GM18519 (cell line): ENCODE results near the gene EPHA6.
A peak's percentile ranks its signal among the peaks of the same experiment; 100 is the strongest.

ENCODE experiments used
- ATAC-seq: cut with Tn5 transposase; IDR thresholded peaks from one replicate; pipeline ENCODE4 v1.9.1; 2021; ENCODE audit warnings: mild to moderate bottlenecking, moderate library complexity; ENCODE audit not compliant: unreplicated experiment, low FRiP score

EPHA6 gene

DNA sequence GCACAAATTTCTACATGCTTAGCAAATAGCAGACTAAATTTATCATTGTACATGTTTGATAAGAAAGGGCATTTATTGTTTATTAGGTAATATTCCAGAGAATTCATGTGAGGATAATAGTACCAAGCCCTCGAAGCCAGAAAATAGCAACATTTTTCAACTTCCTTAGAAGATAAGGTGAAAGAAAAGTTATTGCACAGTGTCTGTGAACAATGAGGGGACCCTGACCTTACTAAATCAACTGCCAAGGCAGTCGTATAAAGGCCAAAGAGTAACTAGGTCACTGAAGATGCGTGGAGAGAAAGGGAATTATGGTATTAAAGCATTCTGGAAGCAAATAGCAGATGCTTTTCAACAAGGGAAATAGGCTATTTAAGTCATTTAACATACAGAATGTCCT lies 929.9 kb downstream of the EPHA6 start:
- no peak for ATAC-seq

DNA sequence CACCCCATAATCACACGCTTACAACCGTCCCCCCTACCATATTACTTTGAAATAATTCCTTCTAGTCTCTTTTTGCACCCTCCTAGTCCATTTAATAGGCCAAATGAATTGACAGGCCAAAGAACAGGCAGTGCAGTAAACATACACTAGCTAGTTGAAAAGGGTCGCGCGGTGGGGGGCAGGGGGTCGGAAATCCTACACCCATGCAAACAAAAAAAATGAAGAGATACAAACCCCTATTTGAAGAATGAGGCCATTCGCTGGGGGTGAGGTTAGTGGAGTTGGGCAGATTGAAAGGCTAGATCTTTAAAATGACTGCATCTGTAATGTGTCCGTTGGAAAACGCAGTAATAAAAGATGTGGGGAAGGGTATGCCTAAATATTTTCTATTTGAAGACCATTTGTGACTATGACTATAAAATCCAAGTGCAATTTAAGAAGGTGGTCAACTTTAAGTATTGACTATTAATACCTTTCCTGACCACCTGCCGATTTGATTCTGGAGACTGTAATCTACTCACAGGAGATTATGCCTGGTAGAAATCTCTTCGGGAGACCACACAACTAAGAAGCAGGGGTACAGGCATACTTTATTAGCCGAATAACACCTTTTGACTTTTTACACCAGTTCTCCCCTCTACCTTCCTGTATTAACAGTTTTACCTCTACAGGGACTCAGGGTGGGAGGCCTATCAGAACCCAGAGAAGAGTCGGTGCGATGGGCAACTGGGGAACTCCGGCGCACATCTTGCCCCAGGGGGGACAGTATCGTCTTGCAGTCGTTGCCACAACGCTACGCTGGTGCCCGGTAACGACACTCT lies 949.4 kb downstream of the EPHA6 start:
- peak; percentile 2 for ATAC-seq

DNA sequence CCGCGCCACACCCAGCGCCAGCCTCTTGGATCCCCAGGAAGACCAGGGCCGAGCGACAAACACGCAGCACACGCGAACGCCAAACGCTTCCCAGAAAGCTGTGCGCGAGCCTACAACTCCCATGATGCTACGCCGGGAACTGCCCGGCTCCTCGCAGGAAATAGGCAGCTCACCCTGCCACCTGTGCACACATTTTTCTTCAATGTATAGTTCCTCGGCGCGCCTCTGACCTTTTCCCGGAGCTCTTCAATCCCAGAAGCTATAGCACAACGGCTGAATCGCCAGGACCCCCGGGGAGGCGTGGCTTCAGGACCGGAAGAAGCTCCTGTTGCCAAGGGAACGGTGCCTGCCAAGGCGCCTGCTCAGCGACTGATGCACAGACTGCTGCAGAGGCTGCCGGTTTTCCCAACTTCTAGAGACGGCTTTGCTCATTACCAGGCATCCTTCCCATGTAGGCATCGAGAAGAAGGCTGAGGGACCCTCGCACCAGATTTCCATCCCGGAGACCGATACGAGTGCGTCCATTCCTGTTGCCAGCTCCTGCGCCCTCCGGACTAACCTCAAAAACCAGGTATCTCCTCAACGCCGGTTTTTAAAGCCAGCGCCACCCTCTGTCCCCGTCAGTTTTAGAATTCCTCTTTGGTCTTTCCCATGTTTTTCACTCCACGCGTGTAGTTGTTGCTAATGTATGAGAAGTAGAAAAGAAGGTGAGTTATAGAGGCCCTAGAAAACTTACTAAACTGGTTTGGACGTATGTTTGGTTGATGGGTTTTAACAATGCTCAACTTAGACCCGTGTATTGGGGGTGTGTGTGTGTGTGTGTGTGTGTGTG lies 950.2 kb downstream of the EPHA6 start, which contains the start of gene ARL6:
Gene ARL6, plus strand, starts transcription at position 352 of the 832 bp plus-strand sequence. CDS start 3,350 bp downstream, outside the sequence.
- peak; percentile 87 for ATAC-seq

DNA sequence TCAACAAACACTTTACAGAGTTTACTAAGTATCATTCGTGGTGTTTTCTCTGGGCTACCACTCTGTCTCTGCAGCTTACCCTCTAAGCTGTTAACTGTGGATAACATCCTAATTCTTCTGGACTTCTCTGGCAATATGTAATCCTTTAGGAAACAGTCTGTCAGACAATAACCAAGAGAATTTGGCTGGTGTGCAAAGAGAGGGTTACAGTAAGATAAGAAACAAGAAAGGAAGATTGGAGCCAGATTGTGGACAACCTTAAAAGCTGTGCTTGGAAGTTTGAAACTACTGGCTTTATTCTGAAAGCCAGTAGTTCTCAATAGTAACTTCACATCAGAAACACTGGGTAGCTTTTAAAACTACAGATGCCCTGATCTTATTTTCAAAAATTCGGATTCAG lies 950.9 kb downstream of the EPHA6 start:
- no peak for ATAC-seq

DNA sequence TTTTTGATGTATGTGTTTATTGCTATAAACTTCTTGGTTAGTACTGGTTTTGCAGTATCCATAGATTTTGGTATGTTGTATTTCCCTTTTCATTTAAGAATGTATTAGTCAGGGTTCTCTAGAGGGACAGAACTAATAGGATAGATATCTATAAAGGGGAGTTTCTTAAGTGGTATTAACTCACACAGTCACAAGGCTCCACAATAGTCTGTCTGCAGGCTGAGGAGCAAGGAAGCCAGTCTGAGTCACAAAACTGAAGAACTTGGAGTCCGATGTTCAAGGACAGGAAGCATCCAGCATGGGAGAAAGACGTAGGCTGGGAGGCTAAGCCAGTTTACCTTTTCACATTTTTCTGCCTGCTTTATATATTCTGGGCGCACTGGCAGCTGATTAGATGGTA lies 958.5 kb downstream of the EPHA6 start:
- ATAC-seq = no peak

DNA sequence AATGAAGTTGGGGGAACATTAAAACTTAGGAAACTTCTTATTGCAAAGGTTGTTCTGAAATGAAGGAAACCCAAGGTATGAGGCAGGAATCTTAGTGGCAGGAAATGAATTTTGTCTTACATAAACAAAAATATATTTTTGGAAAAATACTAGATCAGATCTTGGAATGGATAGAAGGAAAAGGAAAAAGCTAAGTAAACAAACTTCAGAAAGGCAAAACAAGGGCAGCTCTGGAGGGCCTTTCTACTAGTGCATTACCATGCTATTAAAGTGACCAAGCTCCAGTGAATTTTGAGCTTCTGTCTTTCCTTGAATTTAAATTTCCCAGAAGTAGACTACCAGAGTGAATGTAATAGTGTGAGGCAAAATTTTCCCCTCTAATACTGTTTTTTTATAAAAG lies 963.8 kb downstream of the EPHA6 start:
- no peak for ATAC-seq

DNA sequence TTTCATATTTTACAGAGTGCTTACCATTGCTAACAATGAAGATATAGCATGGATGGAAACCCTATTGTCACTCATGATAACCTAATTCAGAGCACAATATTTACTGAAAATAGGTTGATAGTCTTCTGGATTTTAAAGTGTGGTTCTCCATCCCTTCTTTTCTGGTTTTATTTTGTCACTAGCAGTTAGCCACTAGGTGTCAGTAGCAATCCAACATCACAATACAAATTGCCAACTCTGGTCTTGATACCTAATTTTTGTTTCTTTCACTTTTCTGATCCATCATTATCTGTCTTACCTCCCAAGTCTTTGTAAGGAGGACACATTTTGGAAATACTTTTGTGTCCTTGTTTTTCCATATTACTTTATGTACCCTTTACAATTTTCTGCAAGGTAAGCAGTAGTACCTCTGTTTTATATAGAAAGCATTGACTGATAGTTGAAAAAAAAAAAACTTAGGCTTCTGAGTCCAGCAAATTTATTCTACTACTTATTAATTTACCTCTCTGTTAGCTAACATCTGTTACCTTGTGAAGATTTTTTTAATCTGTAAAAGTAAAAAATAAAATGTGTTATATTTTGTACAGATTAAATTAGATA lies 979.1 kb downstream of the EPHA6 start:
- peak; percentile 80 for ATAC-seq

DNA sequence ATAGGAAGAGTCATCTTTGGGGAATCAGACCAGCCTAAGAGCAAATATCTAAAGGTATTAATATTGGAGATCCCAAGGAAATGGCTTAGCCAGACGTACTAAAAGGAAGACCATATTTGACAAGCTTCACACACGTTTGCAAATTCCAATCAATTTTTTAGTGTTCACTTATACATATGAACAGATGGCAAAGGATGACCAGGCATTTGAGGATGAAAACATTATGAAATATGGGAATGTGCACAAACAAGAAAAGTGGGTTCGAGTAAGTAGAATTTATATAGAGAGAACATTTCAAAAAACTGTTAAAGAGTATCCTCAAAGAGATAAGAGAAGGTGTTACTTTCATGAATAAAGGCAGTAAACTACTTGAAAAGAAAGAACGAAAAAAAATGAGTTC lies 981.6 kb downstream of the EPHA6 start:
- ATAC-seq = no peak
